ENCODE measurements around the gene ELP2.

DNA sequence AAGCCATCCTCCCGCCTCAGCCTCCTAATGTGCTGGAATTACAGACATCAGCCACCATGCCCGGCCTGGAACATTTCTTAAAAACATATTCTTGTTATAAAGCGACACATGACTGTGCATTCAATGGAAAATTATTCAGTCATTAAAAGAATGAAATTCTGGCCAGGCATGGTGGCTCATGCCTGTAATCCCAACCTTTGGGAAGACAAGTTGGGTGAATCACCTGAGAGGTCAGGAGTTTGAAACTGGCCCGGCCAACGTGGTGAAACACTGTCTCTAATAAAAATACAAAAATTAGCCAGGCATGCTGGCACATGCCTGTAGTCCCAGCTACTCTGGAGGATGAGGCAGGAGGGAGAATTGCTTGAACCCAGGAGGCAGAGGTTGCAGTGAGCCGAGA lies 40.7 kb upstream of the ELP2 start:
- TF ChIP-seq, protein P1, sequence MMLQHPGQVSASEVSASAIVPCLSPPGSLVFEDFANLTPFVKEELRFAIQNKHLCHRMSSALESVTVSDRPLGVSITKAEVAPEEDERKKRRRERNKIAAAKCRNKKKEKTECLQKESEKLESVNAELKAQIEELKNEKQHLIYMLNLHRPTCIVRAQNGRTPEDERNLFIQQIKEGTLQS (IDR thresholded peaks at IDR 0.05) = no peak
- TF ChIP-seq, protein P2, sequence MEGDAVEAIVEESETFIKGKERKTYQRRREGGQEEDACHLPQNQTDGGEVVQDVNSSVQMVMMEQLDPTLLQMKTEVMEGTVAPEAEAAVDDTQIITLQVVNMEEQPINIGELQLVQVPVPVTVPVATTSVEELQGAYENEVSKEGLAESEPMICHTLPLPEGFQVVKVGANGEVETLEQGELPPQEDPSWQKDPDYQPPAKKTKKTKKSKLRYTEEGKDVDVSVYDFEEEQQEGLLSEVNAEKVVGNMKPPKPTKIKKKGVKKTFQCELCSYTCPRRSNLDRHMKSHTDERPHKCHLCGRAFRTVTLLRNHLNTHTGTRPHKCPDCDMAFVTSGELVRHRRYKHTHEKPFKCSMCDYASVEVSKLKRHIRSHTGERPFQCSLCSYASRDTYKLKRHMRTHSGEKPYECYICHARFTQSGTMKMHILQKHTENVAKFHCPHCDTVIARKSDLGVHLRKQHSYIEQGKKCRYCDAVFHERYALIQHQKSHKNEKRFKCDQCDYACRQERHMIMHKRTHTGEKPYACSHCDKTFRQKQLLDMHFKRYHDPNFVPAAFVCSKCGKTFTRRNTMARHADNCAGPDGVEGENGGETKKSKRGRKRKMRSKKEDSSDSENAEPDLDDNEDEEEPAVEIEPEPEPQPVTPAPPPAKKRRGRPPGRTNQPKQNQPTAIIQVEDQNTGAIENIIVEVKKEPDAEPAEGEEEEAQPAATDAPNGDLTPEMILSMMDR (IDR thresholded peaks at IDR 0.05; ENCODE audit: low read depth, low read length, missing input control) = no peak
- TF ChIP-seq YY1 (IDR thresholded peaks at IDR 0.05) = no peak
- TF ChIP-seq JUND (IDR thresholded peaks at IDR 0.05) = no peak
- no peak for TF ChIP-seq GABPA (IDR thresholded peaks at IDR 0.05 in 1 of 2, conservative IDR thresholded peaks at IDR 0.05 in 1 of 2)
- no peak for TF ChIP-seq FOXA1 (IDR thresholded peaks at IDR 0.05)
- no peak for TF ChIP-seq EGR1 (IDR thresholded peaks at IDR 0.05; ENCODE audit: low read depth in 2 of 2)
- TF ChIP-seq TAF1 (conservative IDR thresholded peaks at IDR 0.05) = no peak
- TF ChIP-seq, protein P3, sequence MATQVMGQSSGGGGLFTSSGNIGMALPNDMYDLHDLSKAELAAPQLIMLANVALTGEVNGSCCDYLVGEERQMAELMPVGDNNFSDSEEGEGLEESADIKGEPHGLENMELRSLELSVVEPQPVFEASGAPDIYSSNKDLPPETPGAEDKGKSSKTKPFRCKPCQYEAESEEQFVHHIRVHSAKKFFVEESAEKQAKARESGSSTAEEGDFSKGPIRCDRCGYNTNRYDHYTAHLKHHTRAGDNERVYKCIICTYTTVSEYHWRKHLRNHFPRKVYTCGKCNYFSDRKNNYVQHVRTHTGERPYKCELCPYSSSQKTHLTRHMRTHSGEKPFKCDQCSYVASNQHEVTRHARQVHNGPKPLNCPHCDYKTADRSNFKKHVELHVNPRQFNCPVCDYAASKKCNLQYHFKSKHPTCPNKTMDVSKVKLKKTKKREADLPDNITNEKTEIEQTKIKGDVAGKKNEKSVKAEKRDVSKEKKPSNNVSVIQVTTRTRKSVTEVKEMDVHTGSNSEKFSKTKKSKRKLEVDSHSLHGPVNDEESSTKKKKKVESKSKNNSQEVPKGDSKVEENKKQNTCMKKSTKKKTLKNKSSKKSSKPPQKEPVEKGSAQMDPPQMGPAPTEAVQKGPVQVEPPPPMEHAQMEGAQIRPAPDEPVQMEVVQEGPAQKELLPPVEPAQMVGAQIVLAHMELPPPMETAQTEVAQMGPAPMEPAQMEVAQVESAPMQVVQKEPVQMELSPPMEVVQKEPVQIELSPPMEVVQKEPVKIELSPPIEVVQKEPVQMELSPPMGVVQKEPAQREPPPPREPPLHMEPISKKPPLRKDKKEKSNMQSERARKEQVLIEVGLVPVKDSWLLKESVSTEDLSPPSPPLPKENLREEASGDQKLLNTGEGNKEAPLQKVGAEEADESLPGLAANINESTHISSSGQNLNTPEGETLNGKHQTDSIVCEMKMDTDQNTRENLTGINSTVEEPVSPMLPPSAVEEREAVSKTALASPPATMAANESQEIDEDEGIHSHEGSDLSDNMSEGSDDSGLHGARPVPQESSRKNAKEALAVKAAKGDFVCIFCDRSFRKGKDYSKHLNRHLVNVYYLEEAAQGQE (IDR thresholded peaks at IDR 0.05) = no peak
- TF ChIP-seq, protein P4, sequence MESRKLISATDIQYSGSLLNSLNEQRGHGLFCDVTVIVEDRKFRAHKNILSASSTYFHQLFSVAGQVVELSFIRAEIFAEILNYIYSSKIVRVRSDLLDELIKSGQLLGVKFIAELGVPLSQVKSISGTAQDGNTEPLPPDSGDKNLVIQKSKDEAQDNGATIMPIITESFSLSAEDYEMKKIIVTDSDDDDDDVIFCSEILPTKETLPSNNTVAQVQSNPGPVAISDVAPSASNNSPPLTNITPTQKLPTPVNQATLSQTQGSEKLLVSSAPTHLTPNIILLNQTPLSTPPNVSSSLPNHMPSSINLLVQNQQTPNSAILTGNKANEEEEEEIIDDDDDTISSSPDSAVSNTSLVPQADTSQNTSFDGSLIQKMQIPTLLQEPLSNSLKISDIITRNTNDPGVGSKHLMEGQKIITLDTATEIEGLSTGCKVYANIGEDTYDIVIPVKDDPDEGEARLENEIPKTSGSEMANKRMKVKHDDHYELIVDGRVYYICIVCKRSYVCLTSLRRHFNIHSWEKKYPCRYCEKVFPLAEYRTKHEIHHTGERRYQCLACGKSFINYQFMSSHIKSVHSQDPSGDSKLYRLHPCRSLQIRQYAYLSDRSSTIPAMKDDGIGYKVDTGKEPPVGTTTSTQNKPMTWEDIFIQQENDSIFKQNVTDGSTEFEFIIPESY (IDR thresholded peaks at IDR 0.05) = no peak
- TF ChIP-seq SP1 (IDR thresholded peaks at IDR 0.05) = no peak
- no peak for TF ChIP-seq FOXA2 (IDR thresholded peaks at IDR 0.05)
- no peak for TF ChIP-seq HNF4A (conservative IDR thresholded peaks at IDR 0.05)
- TF ChIP-seq, protein P5, sequence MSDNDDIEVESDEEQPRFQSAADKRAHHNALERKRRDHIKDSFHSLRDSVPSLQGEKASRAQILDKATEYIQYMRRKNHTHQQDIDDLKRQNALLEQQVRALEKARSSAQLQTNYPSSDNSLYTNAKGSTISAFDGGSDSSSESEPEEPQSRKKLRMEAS (IDR thresholded peaks at IDR 0.05) = no peak

All from liver (tissue), 3 donors.